ENCODE data around the gene TLK2. TPM values are rescaled to one million over a fixed set of nuclear protein-coding genes. Genes with fewer than 3 reads are reported as not detected.

The TLK2 gene
- total and polyA plus RNA-seq, 2 donors (not counting 3 experiments of a cell fraction or from before 2014, with no cell fraction given): 30.7 to 40.7 TPM

DNA sequence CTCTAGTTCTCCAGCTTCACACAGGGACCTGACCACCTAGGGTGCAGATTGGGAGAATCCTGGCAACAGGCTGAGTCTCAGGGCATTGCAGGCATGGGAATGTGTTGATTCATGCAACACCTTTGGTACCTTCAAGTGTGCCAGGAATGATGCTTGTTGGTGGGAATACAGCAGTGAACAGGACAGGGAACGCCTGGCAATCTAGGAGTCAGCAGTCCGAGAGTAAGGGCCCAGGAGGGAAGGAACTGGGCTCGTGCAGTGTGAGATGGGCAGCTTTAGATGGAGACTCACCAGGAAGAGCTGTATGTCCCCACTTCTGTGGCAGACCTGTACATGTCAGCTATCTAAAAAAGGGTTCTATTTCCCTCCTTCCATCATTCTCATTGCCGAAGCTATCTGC is 136.9 kb downstream of the TLK2 start:
- Histone ChIP-seq H2AFZ (ENCODE audit: low read depth, low read length) (no peak overlapping the region), H3K36me3 (ENCODE audit: control insufficient read depth in 2 of 2, extremely low read depth in 1 of 2, insufficient read depth in 2 of 2, low read length in 2 of 2) (peaks cover 3 to 10% of the 10 kb centered on the region in 2 experiments), H4K20me1 (replicated peaks; ENCODE audit: control insufficient read depth, extremely low read depth, insufficient read depth, low read length) (no peaks in the 10 kb centered on the region), H3K79me2 (ENCODE audit: control insufficient read depth, insufficient read depth, low read length) (no peaks in the 10 kb centered on the region), H3K4me1 (ENCODE audit: control insufficient read depth, extremely low read depth, insufficient read depth, low read length) (no peaks in the 10 kb centered on the region), H3K9ac (replicated peaks; ENCODE audit: extremely low read depth, insufficient read depth, low read length) (no peak overlapping the region), H3K4me3 (replicated peaks in 1 of 3; ENCODE audit: insufficient read depth in 1 of 3, low read depth in 1 of 3, low read length in 3 of 3) (no peak overlapping the region), H3K9me3 (replicated peaks; ENCODE audit: control insufficient read depth, insufficient read depth, low read length) (no peaks in the 10 kb centered on the region), H3K27ac (ENCODE audit: insufficient read depth, low read depth, low read length) (no peak overlapping the region), H3K27me3 (ENCODE audit: control insufficient read depth in 2 of 2, insufficient read depth in 2 of 2, low read length in 2 of 2) (no peaks in the 10 kb centered on the region), H3K4me2 (ENCODE audit: insufficient read depth, low read length) (no peak overlapping the region), H3K9me1 (replicated peaks; ENCODE audit: control insufficient read depth, extremely low read depth, insufficient read depth, low read length) (no peaks in the 10 kb centered on the region)
- no TSS peak for BruUV-seq (replicated peaks)
- CTCF ChIA-PET: no interaction called here
- dilution Hi-C loops (cut with MboI; ENCODE audit: extremely low pct_ligation_motif_present, low sequenced_read_pairs): no loop called here
- TF ChIP-seq MAX (IDR thresholded peaks at IDR 0.05; ENCODE audit: insufficient read depth, insufficient read length) (no peak), MYC (IDR thresholded peaks at IDR 0.05; ENCODE audit: low read depth, low read length) (no peak), GATA2 (IDR thresholded peaks at IDR 0.05; ENCODE audit: insufficient read depth, insufficient read length, low read depth, low read length) (no peak), CTCF (IDR thresholded peaks at IDR 0.05; ENCODE audit: extremely low read depth in 1 of 2, insufficient read depth in 1 of 2, low read depth in 1 of 2, low read length in 2 of 2) (no peak), FOS (IDR thresholded peaks at IDR 0.05; ENCODE audit: borderline replicate concordance, insufficient read depth, low read length) (no peak), JUN (IDR thresholded peaks at IDR 0.05; ENCODE audit: borderline replicate concordance, insufficient read depth, insufficient read length, low read depth) (no peak), POLR2AphosphoS5 (IDR thresholded peaks at IDR 0.05; ENCODE audit: insufficient read depth, low read depth, low read length) (no peak), POLR2A (IDR thresholded peaks at IDR 0.05; ENCODE audit: low read depth, low read length) (no peak), EZH2 (IDR thresholded peaks at IDR 0.05; ENCODE audit: borderline replicate concordance, low read depth, low read length, severe bottlenecking) (no peak)
- intact Hi-C loops (cut with micrococcal nuclease): no loop called here
- POLR2A ChIA-PET: no interaction called here
- no peak for DNase-seq (ENCODE audit: low read depth, low spot score)
- FAIRE-seq: no peak

All from endothelial cell of umbilical vein (primary cell).